ENCODE data around the gene PRM3. TPM values are rescaled to one million over a fixed set of nuclear protein-coding genes. Genes with fewer than 3 reads are reported as not detected.

PRM3 gene
- polyA plus RNA-seq, 1 donor (not counting 4 experiments of a cell fraction or from before 2014, with no cell fraction given), result not detected

DNA sequence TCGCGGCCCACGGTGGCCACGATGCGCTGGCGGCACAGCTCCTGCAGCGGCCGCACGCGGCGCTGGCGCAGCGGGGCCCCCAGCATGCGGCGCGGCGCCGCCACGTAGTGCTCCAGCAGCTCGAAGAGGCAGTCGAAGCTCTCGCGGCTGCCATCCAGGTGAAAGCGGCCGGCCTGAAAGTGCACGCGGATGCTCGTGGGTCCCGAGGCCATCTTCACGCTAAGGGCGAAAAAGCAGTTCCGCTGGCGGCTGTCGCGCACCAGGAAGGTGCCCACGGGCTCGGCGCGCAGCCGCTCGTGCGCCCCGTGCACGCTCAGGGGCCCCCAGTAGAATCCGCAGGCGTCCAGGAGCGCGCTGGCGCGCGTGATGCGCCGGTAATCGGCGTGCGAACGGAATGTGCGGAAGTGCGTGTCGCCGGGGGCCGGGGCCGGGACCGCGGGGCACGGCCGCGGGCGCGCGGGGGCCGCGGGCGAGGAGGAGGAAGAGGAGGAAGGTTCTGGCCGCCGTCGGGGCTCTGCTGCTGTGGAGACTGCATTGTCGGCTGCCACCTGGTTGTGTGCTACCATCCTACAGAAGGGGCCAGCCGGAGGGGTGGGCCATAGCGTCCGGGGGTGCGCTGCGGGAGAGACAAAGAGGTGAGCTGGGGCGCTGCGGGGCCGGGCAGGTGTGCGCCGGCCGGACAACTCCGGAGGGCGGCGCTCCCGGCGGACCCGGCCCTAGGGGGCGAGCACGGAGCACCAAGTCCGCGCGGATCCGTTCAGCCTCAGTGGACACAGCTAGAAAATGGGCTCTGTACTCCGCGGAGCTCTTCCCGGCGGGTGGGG lies 18.3 kb downstream of the PRM3 start:
- Histone ChIP-seq H3K4me2 (ENCODE audit: control insufficient read depth, extremely low read depth, insufficient read depth, low read depth, low read length) (peak overlapping the region; percentile 85), H3K27ac (ENCODE audit: control insufficient read depth, insufficient read depth, low read length) (peak overlapping the region; percentile 40)
- no peak for DNase-seq (ENCODE audit: low read depth, low spot score)

GRCh38 chr16:11253995-11254912 lies 19.2 kb downstream of the PRM3 start:
- TF ChIP-seq EZH2 (IDR thresholded peaks at IDR 0.05; ENCODE audit: low read length) (no peak), CTCF (optimal IDR thresholded peaks at IDR 0.05 in 1 of 3, IDR thresholded peaks at IDR 0.05 in 1 of 3, conservative IDR thresholded peaks at IDR 0.05 in 1 of 3; ENCODE audit: extremely low read depth in 1 of 3, insufficient read depth in 2 of 3, low read length in 3 of 3) (no peak)
- Histone ChIP-seq H3K9me1 (ENCODE audit: control insufficient read depth, extremely low read depth, insufficient read depth, low read length) (no peaks in the 10 kb centered on the region), H3K27ac (ENCODE audit: control insufficient read depth, insufficient read depth, low read length) (no peak overlapping the region), H2AFZ (ENCODE audit: control insufficient read depth, low read length) (peak overlapping the region; percentile 60), H4K20me1 (ENCODE audit: control insufficient read depth, extremely low read depth, insufficient read depth, low read length) (no peaks in the 10 kb centered on the region), H3K79me2 (ENCODE audit: control insufficient read depth, insufficient read depth, low read length) (peaks cover 19% of the 10 kb centered on the region), H3K4me1 (ENCODE audit: control insufficient read depth, extremely low read depth, insufficient read depth, low read length) (peaks cover 20% of the 10 kb centered on the region), H3K36me3 (ENCODE audit: control insufficient read depth in 2 of 2, extremely low read depth in 1 of 2, insufficient read depth in 2 of 2, low read length in 2 of 2) (no peaks in the 10 kb centered on the region), H3K9me3 (ENCODE audit: control insufficient read depth, low read depth, low read length) (no peaks in the 10 kb centered on the region), H3K27me3 (ENCODE audit: control insufficient read depth, extremely low read depth, insufficient read depth, low read length) (no peaks in the 10 kb centered on the region), H3K4me3 (ENCODE audit: control insufficient read depth in 2 of 3, extremely low read depth in 1 of 3, insufficient read depth in 2 of 3, low read depth in 1 of 3, low read length in 3 of 3) (peak overlapping the region; percentile 68 to 88 (median 70)), H3K4me2 (ENCODE audit: control insufficient read depth, extremely low read depth, insufficient read depth, low read depth, low read length) (peak overlapping the region; percentile 85), H3K9ac (ENCODE audit: control insufficient read depth, extremely low read depth, insufficient read depth, low read length) (peak overlapping the region; percentile 90)
- FAIRE-seq (no peak), DNase-seq (ENCODE audit: low read depth, low spot score) (no peak)
- dilution Hi-C loops (cut with MboI; ENCODE audit: extremely low pct_ligation_motif_present, low sequenced_read_pairs), result no loop called here

More for the DNA sequence above, 18.3 kb downstream of the PRM3 start:
- dilution Hi-C loops (cut with MboI; ENCODE audit: extremely low pct_ligation_motif_present, low sequenced_read_pairs), result no loop called here
- Histone ChIP-seq H3K9me3 (ENCODE audit: control insufficient read depth, low read depth, low read length) (no peaks in the 10 kb centered on the region), H3K79me2 (ENCODE audit: control insufficient read depth, insufficient read depth, low read length) (peaks cover 19% of the 10 kb centered on the region), H3K9me1 (ENCODE audit: control insufficient read depth, extremely low read depth, insufficient read depth, low read length) (no peaks in the 10 kb centered on the region), H4K20me1 (ENCODE audit: control insufficient read depth, extremely low read depth, insufficient read depth, low read length) (no peaks in the 10 kb centered on the region), H2AFZ (ENCODE audit: control insufficient read depth, low read length) (peak overlapping the region; percentile 60), H3K4me3 (ENCODE audit: control insufficient read depth in 2 of 3, extremely low read depth in 1 of 3, insufficient read depth in 2 of 3, low read depth in 1 of 3, low read length in 3 of 3) (peak overlapping the region; percentile 68 to 88 (median 70)), H3K27me3 (ENCODE audit: control insufficient read depth, extremely low read depth, insufficient read depth, low read length) (peaks cover 3% of the 10 kb centered on the region), H3K36me3 (ENCODE audit: control insufficient read depth in 2 of 2, extremely low read depth in 1 of 2, insufficient read depth in 2 of 2, low read length in 2 of 2) (no peaks in the 10 kb centered on the region), H3K4me1 (ENCODE audit: control insufficient read depth, extremely low read depth, insufficient read depth, low read length) (peaks cover 20% of the 10 kb centered on the region), H3K9ac (ENCODE audit: control insufficient read depth, extremely low read depth, insufficient read depth, low read length) (peak overlapping the region; percentile 90)
- no peak for FAIRE-seq
- TF ChIP-seq EZH2 (IDR thresholded peaks at IDR 0.05; ENCODE audit: low read length) (no peak), CTCF (optimal IDR thresholded peaks at IDR 0.05 in 1 of 3, IDR thresholded peaks at IDR 0.05 in 1 of 3, conservative IDR thresholded peaks at IDR 0.05 in 1 of 3; ENCODE audit: extremely low read depth in 1 of 3, insufficient read depth in 2 of 3, low read length in 3 of 3) (peak in 2 of 3 experiments; percentile 2 to 41)

Data from keratinocyte (primary cell).